Mammary epithelial cell (primary cell): ENCODE data around the gene SPIN1.

ENCODE experiments used
- EZH2 ChIP-seq: IDR thresholded peaks from 2 replicates; pipeline ENCODE4 v1.6.1; 2012; ENCODE audit warnings: low read length, inconsistent platforms, borderline replicate concordance
- TF ChIP-seq, protein P1 (sequence below), 2 donors: IDR thresholded peaks in 1 of 2; conservative IDR thresholded peaks in 1 of 2; 2 replicates each; pipeline ENCODE4 v1.5.1; 2011 to 2012; ENCODE audit warnings: inconsistent platforms in 2 of 2, low read length in 2 of 2, mild to moderate bottlenecking in 2 of 2, control low read depth in 1 of 2, low read depth in 1 of 2; ENCODE audit not compliant: insufficient read depth in 1 of 2; ENCODE audit errors: extremely low read depth in 1 of 2

DNA sequence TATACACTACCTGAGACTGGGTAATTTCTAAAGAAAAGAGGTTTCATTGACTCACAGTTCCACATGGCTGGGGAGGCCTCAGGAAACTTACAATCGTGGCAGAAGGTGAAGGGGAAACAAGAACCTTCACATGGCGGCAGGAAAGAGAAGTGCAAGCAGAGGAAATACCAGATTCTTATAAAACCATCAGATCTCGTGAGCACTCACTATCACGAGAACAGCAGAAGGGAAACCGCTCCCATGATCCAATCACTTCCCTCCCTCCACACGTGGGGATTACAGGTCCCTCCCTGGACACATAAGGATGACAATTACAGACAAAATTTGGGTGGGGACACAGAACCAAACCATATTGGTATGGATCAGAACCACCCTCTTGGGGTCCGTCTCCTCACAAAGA, 44.2 kb upstream of the SPIN1 start:
- TF ChIP-seq, protein P1, sequence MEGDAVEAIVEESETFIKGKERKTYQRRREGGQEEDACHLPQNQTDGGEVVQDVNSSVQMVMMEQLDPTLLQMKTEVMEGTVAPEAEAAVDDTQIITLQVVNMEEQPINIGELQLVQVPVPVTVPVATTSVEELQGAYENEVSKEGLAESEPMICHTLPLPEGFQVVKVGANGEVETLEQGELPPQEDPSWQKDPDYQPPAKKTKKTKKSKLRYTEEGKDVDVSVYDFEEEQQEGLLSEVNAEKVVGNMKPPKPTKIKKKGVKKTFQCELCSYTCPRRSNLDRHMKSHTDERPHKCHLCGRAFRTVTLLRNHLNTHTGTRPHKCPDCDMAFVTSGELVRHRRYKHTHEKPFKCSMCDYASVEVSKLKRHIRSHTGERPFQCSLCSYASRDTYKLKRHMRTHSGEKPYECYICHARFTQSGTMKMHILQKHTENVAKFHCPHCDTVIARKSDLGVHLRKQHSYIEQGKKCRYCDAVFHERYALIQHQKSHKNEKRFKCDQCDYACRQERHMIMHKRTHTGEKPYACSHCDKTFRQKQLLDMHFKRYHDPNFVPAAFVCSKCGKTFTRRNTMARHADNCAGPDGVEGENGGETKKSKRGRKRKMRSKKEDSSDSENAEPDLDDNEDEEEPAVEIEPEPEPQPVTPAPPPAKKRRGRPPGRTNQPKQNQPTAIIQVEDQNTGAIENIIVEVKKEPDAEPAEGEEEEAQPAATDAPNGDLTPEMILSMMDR (conservative IDR thresholded peaks at IDR 0.05 in 1 of 2, IDR thresholded peaks at IDR 0.05 in 1 of 2; ENCODE audit: extremely low read depth in 1 of 2, insufficient read depth in 1 of 2, low read depth in 1 of 2, low read length in 2 of 2), result no peak
- TF ChIP-seq EZH2, result no peak
